ENCODE results near the gene MIS12.

Gene MIS12

GRCh38 chr17:5501685-5502084 lies 15.3 kb downstream of the MIS12 start:
- H3K27ac ChIP-seq (replicated peaks), result no peak overlapping the region
- H3K27me3 ChIP-seq (ENCODE audit: insufficient read depth, poor library complexity, severe bottlenecking), result no peaks in the 10 kb centered on the region
- TF ChIP-seq CTCF (IDR thresholded peaks at IDR 0.05; ENCODE audit: insufficient read depth, low read length), result no peak

GRCh38 chr17:5502552-5502951 lies 16.2 kb downstream of the MIS12 start:
- Histone ChIP-seq H3K27me3 (ENCODE audit: insufficient read depth, poor library complexity, severe bottlenecking) (no peaks in the 10 kb centered on the region), H3K27ac (replicated peaks) (no peak overlapping the region), H3K4me3 (replicated peaks; ENCODE audit: insufficient read depth, low read length) (no peak overlapping the region)
- TF ChIP-seq CTCF (IDR thresholded peaks at IDR 0.05; ENCODE audit: insufficient read depth, low read length) (no peak), GABPA (IDR thresholded peaks at IDR 0.05; ENCODE audit: low read depth) (no peak), POLR2AphosphoS5 (IDR thresholded peaks at IDR 0.05; ENCODE audit: low read depth) (no peak), REST (IDR thresholded peaks at IDR 0.05; ENCODE audit: insufficient replicate concordance, low read depth) (no peak), SPI1 (IDR thresholded peaks at IDR 0.05; ENCODE audit: borderline replicate concordance, low read depth) (no peak)
- DNase-seq (ENCODE audit: low read depth in 1 of 2, low spot score in 1 of 2), result no peak

More at GRCh38 chr17:5501685-5502084, 15.3 kb downstream of the MIS12 start:
- DNase-seq (ENCODE audit: low read depth in 1 of 2, low spot score in 1 of 2), result no peak
- H3K4me3 ChIP-seq (replicated peaks; ENCODE audit: insufficient read depth, low read length), result no peak overlapping the region

GRCh38 chr17:5506307-5506706 lies 19.9 kb downstream of the MIS12 start:
- Histone ChIP-seq H3K27me3 (ENCODE audit: insufficient read depth, poor library complexity, severe bottlenecking) (no peaks in the 10 kb centered on the region), H3K4me3 (replicated peaks; ENCODE audit: insufficient read depth, low read length) (no peak overlapping the region), H3K27ac (replicated peaks) (no peak overlapping the region)
- DNase-seq (ENCODE audit: low read depth in 1 of 2, low spot score in 1 of 2), result no peak
- no peak for TF ChIP-seq CTCF (IDR thresholded peaks at IDR 0.05; ENCODE audit: insufficient read depth, low read length)
- no peak for TF ChIP-seq SPI1 (IDR thresholded peaks at IDR 0.05; ENCODE audit: borderline replicate concordance, low read depth)
- TF ChIP-seq POLR2AphosphoS5 (IDR thresholded peaks at IDR 0.05; ENCODE audit: low read depth), result no peak
- TF ChIP-seq GABPA (IDR thresholded peaks at IDR 0.05; ENCODE audit: low read depth), result no peak
- TF ChIP-seq REST (IDR thresholded peaks at IDR 0.05; ENCODE audit: insufficient replicate concordance, low read depth), result no peak

GRCh38 chr17:5508810-5509209 lies 22.4 kb downstream of the MIS12 start:
- no peak for DNase-seq (ENCODE audit: low read depth in 1 of 2, low spot score in 1 of 2)
- H3K4me3 ChIP-seq (replicated peaks; ENCODE audit: insufficient read depth, low read length), result no peak overlapping the region
- no peak for TF ChIP-seq CTCF (IDR thresholded peaks at IDR 0.05; ENCODE audit: insufficient read depth, low read length)
- TF ChIP-seq REST (IDR thresholded peaks at IDR 0.05; ENCODE audit: insufficient replicate concordance, low read depth), result no peak
- no peak for TF ChIP-seq SPI1 (IDR thresholded peaks at IDR 0.05; ENCODE audit: borderline replicate concordance, low read depth)
- TF ChIP-seq POLR2AphosphoS5 (IDR thresholded peaks at IDR 0.05; ENCODE audit: low read depth), result no peak
- TF ChIP-seq GABPA (IDR thresholded peaks at IDR 0.05; ENCODE audit: low read depth), result no peak
- H3K27ac ChIP-seq (replicated peaks), result no peak overlapping the region
- H3K27me3 ChIP-seq (ENCODE audit: insufficient read depth, poor library complexity, severe bottlenecking), result no peaks in the 10 kb centered on the region

Data from HL-60 (cell line).